H4 (cell line): ENCODE measurements around the gene PRDM2. TPM values are rescaled to one million over a fixed set of nuclear protein-coding genes. Genes with fewer than 3 reads are reported as not detected.
A peak's percentile ranks its signal among the peaks of the same experiment; 100 is the strongest.

Experiments
- DNase-seq: peaks from one replicate; pipeline ENCODE4 v3.0.0-alpha.2; 2015; ENCODE audit warnings: low spot score
- total RNA-seq: library from RNA; depleted of rRNA; stranded (reverse); fragments of >200 nt; shearing (Covaris generic); gene quantifications from 2 replicates; pipeline ENCODE4 v1.2.3, GENCODE V29; 2014

Gene PRDM2
- total RNA-seq, 1 experiment from 2014 or later = 5.1 TPM

DNA sequence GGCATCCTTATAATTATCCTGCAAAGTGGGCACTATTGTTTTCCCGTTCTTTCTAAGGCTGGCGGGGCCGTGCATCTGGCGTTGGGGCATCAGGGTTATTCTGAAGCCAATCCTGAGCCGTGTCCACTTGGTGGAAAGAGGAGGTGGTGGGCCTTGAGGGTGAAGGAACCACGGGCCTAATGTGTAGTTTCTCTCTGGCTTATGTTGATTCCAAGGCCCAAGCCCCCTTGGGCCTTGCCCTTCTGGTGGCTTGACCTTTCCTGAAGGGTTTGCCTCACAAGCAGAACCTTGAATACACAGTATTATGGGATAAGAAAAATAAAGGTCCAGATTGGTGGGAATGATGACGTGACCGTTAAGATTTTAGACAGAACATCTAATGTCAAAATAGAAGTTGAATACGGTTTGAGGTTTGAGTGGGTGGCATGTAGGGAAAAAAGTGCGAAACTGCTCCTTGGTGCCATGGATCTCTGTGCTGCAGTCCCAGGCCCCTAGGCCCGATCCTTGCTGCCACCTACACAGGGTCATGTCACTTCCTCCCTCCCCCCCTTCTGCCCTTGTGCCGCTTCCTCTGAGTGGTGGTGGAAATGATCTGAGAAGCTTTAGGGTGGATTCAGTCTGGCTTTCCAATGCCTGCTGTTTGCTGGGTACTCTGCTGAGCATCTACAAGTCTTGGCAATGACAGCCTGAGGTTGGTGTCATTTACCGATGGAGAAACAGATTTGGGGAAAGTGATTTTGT, 90.5 kb downstream of the PRDM2 start:
- no peak for DNase-seq

DNA sequence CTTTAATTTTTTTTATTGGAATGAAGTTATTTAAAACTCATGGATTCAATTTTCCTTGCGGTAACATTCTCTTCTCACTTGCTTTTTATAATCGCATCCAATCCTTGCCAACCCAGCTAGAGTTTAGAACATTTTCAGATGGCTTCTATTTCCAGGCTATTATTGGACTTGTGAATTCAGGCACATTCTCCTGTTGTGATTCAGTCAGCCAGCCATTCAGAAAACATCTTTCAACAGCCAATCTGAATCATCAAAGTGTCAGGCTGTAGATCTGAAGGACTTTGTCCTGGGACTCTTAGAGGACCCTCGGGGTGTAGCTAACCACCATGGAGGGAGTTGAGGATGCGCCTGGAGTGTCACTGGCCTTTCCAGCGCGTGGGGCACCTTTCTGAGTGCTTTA, 92.4 kb downstream of the PRDM2 start:
- DNase-seq = no peak

DNA sequence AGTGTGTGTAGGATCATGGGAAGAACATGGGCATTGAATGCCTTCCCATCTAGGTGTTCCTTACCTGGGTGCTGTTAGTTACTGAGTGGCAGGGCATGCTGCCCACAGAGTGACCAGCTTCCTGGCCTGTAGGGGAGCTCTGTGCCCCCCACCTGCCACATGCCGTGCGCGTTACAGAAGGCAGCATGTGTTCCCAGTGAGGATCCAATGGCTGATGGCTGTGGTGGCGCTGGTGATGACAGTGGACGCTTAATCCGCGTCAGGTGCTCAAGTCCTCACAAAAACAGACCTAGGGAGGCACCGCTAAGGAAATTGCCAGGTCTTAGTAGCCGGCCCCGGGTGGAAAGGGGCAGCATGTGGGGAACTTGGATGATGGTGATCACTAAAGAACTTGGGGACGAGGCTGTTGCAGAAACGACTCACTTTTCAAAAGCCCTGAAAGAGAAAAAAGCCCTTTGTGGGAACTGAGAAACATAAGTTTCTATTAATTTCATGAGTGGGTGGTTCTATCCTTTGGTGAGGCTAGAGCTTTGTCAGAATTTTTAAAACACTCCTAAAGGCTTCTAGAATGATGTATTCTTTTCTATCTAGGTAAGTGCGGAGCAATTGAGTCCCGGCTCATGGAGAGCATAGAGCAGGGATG, 93.2 kb downstream of the PRDM2 start:
- no peak for DNase-seq

DNA sequence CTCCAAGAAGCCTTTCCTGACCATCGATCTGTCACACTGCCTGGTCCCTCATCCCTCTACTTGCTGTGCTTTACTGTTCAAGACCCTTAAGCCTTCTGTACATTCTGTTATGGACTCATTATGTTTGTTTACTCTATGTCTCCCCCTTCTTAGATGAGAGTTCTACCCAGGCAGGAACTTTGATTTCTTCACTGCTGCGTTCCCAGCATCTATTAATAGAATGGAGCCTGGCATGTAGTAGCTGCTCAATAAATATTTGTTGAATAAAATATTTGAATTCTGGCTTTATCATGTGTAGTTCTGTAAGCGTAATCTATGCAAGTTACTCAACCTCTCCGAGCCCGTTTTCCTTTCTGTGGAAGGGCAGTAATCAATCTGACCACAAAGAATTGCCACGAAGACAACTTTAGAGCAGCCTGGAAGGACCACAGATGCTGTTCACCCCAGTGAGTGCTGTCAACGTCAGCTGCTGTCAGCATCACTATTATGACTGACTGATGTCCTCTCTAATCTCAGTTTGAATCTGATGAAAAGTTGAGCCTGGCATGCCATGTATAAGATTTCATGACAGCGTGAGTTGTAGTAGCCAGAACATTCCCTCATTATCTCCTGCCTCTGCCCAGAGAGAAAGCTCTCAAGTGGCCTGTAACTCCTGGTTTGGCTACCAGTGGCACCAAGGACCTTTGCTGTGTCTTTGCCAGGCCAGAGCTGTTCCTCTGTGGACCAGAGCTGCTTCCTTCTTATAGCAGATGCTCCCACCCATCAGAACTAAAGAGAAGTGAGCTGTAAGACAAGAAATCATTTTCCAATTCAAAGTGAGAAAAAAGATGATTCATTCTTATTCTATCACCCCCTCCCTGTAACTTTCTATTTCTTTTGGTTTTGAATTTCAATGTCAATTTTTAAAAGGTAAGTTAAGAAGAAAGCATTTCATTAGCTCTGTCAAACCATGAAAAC, 94.5 kb downstream of the PRDM2 start:
- DNase-seq = no peak

DNA sequence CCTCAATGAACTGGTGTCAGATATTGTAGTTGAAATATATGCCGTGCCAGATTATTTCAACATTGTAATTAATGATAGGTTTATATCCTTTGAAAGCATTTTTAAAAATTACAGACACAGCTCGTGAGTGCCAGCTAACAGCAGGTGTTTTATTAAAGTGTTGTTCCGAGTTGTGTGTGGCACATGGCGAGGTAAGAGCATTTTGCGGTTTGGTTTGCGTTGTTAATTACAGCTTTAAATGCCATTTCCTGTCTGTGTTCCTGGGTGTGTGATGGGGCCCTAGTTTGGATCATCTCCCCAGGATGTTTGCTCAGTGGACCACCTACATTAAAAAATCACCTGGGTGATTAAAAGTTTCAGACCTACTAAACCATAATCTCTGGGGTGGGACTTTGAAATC, 97.4 kb downstream of the PRDM2 start:
- DNase-seq = no peak

DNA sequence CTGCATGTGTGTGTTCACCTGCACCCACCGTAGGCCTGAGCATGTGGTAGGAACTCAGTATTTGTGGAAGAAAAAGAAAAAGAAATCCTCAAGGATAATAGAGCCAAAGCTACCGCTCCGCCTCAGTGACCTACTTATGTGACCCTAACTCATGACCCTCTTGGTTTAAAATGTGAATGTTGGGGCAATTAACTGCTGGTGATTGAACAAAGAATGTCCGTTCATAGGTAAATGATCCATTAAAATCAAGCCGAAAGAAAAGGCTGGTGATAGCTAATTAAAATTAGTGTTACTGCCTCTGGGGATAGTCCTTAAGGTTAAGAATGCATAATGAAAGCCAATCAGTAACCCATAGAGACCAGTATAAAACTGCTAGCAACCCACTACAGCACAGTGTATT, 98.1 kb downstream of the PRDM2 start:
- no peak for DNase-seq

DNA sequence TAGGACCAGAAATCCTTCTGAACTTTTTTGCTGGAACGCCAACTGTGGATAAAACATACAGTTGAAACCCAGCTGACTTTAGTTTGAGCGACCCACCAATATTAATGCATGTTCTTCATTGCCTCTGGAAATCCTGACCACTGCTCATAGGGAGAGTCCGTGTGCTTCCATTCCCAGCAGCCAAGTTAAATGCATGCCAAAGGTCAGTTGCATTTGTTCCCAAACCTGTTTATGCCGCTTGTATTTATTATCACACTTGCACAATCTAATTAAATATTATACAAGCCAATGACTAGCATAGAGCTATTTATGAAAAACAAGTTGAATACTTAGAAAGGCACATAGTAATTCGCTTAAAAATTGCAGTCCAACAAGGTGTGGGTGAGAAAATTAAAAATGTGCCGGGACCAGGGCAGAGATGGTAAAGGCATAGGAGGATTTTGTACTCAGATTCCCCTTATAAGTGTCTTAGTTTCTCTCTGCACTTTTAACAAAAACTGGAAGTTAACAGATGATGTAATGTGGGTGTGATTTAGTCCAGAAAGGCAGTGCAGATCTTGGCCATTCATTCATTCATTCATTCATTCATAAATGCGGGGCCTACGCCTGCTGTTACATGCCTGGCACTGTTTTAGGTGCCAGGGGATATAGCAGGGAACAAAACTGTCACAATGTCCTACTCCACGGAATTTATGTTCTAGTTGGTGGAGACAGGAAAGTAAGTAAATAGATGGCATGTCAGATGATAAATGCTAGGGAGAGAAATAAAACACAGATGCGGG, 99.7 kb downstream of the PRDM2 start:
- no peak for DNase-seq

DNA sequence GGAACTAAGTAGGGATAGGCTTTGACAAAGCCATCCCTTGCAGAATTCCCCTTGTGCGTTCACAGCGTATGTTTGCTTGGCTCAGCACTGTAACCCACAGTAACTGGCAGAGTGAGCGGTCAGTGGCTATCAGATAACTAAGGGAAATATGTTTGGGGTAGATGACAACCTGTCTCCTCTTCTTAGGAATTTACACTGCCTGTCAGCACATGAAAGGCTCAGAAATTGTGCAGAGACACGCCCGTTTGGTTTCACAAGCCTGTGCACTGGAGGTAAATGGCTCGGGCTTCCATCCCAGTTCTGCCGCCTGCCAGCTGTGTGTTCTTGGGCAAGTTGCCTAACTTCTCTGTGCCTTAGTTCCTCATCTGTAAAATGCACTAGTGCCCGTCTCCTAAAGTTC, 101.2 kb downstream of the PRDM2 start:
- DNase-seq = no peak

DNA sequence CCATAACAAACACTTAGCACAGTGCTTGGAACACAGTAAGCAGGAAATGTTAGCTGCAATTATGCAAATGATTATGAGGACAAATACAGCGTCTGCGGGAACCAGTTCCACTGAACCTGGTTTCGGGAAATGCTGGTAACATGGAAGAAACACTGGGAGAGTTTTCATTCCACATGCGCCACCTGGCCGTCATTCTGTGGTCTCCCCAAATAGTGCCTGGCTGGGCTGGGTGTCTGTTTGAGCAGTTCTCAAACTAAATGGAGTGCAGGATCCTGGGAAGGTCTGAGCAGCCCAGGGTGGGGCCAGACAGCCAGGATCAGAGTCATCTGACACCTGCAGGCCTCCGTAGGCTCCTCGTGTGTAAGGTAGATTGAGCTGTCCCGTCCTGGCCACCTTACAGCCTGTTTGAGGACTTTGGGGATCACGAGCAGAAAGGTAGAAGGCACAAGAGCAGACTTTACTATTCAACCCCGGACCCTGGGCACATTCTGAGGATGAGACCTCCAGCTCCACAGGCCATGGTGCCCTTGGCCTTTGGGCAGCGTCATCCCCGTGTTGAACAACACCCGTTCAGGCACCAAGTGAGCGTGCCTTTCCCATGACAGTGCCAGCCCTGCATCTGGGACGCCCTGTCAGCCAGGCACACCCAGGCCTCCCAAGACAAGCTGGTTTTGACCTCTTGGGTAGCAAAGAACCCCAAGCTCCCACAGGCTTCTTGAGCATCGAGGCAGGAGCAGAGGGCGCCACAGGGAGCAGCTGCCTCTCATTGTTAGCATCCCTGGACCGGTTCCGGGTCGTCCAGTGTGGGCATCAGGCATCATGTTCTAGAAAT, 101.9 kb downstream of the PRDM2 start:
- no peak for DNase-seq

DNA sequence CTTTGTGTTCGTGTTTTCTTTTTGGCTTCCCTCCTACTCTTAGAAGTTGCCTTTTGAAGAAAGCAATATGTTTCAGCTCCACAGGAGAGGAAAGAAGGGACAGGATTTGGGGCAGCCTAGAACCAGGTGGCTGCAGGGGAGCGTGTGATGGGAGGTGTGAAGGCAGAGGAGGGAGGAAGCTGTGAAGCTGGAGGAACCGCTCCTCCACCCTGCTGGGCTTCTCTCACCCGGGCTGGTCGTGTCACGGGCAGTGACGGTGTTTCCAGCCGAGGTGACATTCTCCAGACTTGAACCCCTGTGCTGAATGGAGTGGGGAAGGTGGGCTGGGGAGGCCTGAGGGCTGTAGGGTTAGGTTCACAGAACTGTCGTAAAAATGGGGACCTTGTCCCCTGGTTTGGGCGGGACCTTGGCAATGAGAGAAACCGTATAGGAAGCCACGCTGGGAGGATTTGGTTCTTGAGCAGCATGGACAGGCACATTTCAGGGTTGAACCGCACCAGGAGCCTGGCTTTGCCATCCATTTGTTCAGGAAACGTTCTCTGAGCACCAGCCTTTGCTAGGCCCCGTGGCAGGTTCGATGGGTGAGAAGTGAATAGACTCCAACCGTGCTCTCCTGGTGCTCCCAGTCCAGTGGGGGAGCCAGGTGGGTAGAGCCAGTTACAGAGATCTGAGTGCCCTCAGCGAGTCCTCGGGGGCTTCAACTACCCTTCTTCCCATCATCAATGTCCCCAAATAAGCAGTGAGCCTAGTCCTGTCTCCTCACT, 103.0 kb downstream of the PRDM2 start:
- DNase-seq = no peak

DNA sequence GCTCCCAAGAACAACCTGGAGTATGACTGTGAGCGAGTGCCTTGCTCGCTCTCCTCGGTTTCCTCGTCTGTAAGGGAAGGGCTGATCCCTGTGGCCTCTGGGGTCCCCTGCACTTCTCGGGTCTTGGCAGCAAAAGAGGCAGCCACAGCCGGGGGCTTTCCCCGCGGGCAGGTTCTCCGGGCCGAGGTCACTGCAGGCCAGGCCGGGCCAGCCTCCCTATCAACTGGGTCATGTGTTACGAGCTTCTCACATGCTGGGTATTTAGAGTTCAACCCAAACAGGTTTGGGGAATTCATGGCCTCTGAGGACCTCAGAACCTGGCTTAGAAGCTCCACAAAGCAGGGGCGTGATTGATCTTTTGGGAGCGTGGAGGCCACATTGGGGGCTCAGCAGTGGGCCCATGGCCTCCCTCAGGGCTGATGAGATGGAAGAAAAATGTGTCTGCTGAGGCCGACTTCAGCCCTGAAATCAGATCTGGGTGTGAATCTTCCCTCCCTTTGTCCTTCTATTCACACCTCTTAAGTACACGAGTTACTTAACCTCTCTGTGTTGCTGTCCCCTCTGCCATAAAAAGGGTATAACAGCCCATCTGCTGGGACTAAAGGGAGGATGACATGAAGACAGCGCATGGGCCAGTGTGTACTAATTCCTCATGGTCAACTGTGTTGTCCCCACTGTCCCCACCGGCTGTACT, 103.7 kb downstream of the PRDM2 start:
- DNase-seq = no peak

DNA sequence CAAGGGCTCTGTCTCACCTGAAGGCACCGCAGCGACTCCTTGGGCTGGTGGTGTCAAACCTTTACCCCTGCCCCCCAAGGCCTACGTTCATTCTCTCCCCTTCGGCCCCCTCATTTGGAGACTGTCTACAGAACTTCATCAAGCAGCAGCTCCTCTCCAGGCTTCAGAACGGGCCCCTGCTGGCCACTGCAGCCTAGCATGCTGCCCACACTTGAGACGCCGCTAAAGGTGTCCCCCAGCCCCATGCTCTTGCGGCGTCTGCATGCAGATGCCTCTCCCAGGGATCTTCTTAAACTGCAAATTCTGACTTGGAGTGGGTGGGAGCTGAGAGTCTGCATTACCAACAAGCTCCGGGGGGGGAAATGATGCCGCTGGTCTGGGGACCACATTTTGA, 104.2 kb downstream of the PRDM2 start:
- DNase-seq = no peak

DNA sequence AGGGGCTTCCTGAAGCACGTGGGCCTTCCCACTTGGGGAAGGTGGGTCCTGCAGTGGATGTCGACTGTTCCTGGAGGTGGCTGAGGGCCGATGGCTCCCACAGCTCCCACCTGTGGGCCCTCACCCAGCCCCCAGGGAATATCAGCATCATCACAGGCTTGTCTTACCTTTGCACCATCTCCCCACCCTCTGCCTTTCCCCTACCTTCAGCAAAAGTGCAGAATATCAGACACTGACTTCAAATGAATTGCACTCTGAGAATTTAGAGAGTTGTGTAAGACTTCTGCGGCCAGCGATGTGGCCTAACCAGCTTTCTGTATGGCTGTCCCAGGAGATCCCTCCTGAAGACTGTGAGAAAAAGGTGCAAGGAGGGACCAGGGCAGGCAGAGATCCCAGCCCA, 105.4 kb downstream of the PRDM2 start:
- DNase-seq = no peak

DNA sequence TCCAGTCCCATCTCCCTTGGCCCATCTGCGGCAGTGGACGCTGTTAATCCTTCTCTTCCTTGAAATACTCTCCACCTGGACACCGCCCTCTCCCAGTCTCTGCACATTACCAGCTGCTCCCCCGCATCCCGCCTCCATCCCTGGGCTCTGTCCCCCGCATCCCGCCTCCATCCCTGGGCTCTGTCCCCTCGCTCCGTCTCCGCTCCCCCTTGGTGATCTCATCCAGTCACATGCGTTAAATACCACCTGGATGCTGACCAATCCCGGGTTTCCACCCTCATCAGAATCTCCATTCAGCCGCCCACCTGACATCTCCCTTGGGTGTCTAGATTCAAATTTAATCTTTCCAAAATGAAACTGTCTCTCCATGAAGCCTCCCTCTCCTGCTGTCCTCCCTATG, 106.1 kb downstream of the PRDM2 start:
- no peak for DNase-seq

DNA sequence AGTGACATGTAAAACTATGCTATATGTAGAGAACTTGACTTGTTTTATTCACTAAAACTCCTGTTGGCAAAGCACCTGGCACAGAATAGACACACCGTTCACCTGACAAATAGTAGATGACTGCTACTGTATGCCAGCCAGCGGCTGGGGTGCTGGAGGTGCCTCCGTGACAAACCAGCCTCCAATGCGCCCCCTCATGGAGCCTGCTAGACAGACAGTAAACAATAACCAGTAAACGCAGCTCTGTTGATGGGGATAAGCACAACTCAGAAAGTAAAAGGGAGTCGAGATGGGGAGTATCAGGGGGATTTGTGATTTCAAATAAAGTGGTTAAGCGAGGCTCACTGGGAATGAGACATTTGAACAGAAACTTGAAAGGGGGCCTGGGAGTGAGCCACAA, 107.2 kb downstream of the PRDM2 start:
- DNase-seq = no peak

DNA sequence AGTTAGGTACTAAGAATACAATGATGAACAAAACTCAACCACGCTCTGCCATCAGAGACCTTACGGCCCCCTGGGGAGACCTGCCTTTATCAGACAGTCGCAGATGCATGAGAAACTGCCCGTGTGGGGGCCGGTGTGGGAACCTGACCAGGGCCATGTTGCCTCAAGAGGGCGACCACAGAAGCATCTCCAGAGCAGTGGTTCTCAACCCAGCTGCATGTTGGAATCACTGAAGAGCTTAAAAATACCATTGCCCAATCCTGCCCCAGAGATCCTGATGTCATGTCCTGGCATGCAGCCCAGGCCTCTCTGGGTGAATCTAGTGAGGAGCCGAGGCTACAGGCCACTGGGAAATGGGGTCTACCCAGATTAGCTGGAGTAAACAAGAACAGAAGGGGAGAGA, 108.7 kb downstream of the PRDM2 start:
- peak; percentile 19 for DNase-seq

DNA sequence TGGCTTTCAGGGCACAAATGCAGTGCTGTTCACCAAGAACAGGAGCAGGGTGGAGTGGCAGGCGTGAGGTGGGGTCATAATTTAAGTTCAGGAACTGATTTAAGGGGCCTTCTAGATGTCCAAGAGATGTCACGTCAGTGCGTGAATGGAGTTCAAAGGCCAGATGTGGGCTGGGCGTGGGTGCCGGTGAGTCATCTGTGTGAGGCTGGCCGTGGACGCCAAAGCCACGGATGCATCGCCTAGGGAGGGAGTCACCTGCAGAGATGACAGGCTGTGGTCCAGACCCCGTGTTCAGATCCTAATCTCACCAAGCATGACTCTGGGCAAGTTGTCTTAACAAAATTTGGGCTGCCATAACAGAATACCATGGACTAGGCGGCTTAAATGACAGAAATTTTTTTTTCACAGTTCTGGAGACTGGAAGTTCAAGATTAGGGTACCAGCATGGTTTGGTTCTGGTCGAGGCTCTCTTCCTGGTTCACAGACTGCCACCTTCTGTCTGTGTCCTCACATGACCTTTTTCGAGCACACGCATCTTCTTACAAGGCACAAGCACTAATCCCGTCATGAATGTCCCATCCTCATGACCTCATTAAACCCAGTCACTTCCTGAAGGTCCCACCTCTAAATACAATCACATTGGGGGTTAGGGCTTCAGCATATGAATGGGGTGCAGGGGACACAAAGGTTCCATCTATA, 109.6 kb downstream of the PRDM2 start:
- no peak for DNase-seq

DNA sequence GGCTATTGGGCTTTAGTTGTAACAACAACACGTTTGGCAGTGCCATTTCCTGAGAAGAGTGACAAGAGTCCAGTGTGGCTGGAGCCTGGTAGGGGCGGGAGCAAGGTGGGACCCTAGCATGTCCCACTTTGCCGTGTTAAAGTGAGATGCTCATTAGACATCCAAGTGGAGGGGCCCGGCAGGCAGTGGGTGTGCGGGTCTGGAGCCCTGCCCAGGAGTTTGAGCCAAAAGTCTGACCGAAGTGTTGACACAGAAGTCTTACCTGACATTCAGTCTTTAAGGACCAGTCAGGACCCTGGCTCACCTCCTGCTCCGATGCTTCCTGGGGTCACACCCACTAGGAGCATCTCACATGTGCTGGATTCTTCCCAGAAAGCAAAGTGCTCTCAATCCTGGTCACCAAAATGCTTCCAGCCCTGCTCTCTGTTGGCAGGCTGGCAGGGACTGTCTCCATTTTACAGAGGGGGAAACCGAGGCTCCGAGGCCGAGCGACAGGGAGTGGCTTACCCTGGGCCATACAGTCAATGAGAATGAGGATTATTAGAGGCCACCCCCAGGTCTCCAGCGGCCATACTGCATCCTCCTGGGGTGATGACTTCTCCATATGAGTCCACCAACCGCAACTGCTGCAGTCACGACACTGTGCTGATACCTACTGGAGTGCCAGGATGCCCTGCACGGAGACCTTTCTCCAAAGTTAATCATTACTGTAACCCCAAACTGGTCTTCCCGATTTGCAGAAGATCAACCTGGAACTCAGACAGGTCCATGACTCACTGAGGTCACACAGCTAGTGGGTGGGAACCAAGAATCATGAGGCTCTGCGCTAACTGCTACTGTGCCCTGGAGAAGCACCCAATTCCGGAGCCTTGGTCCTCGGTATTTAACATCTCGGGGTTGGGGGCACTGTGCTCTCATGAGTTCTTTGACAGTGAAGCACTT, 112.7 kb downstream of the PRDM2 start:
- DNase-seq = no peak
